HEK293 (cell line): ENCODE measurements around the gene MIS18BP1.

Experiments used
- CTCF ChIA-PET: fragments of 350-600 bp; formaldehyde crosslinking; extraction: SDS; loops from one replicate; lab custom pipeline; 2021; ENCODE audit warnings: antibody characterized with exemption; lab: Yijun Ruan, JAX
- POLR2A ChIA-PET: fragments of 300-600 bp; formaldehyde crosslinking; extraction: SDS; loops from one replicate; lab custom pipeline; 2020; ENCODE audit warnings: antibody characterized with exemption, inconsistent platforms; lab: Yijun Ruan, JAX
- H3K27ac ChIP-seq: fragments of 200-500 bp; sonication (Bioruptor generic); 2 replicates; pipeline ENCODE4 v1.5.1; 2014; ENCODE audit warnings: low read depth, low read length, control low read depth, inconsistent platforms; ENCODE audit errors: extremely low read depth
- H3K36me3 ChIP-seq, 2 experiments: fragments of 200-500 bp in 1 of 2; sonication (Bioruptor generic) in 1 of 2; 1 replicate in 1 of 2; 2 replicates in 1 of 2; pipeline ENCODE4 v1.5.1; 2014 to 2017; ENCODE audit warnings: inconsistent platforms in 2 of 2, low read length in 2 of 2; ENCODE audit not compliant: control insufficient read depth in 2 of 2, insufficient read depth in 1 of 2
- H3K4me1 ChIP-seq: fragments of 200-500 bp; sonication (Bioruptor generic); 2 replicates; pipeline ENCODE4 v1.5.1; 2014; ENCODE audit warnings: mild to moderate bottlenecking, low read length, inconsistent platforms; ENCODE audit not compliant: control insufficient read depth, insufficient read depth
- H3K4me3 ChIP-seq: 2 replicates; pipeline ENCODE4 v1.5.1; 2011; ENCODE audit warnings: low read depth, mild to moderate bottlenecking, control low read depth, low read length, moderate library complexity
- H3K9me3 ChIP-seq: fragments of 200-500 bp; sonication (Bioruptor generic); 2 replicates; pipeline ENCODE4 v1.5.1; 2014; ENCODE audit warnings: low read depth, low read length, inconsistent platforms; ENCODE audit not compliant: control insufficient read depth, insufficient read depth
- FEZF1 ChIP-seq: fragments of 450-650 bp; formaldehyde crosslinking; IDR thresholded peaks from 2 replicates; pipeline ENCODE4 v1.5.1; 2016; ENCODE audit warnings: missing biosample characterization, missing genetic modification characterization
- MZF1 ChIP-seq: fragments of 450-650 bp; formaldehyde crosslinking; IDR thresholded peaks from 2 replicates; pipeline ENCODE4 v1.5.1; 2017; ENCODE audit warnings: missing biosample characterization, missing genetic modification characterization, borderline replicate concordance
- REPIN1 ChIP-seq: fragments of 450-650 bp; formaldehyde crosslinking; IDR thresholded peaks from 2 replicates; pipeline ENCODE4 v1.5.1; 2017; ENCODE audit warnings: missing biosample characterization, missing genetic modification characterization, low read depth
- SETDB1 ChIP-seq: IDR thresholded peaks from one replicate; pipeline ENCODE4 v1.6.1; 2017; ENCODE audit warnings: mild to moderate bottlenecking, low read length, moderate library complexity, mixed read lengths; ENCODE audit not compliant: insufficient read length
- SP7 ChIP-seq: fragments of 450-650 bp; formaldehyde crosslinking; IDR thresholded peaks from 2 replicates; pipeline ENCODE4 v1.5.1; 2016; ENCODE audit warnings: missing biosample characterization, missing genetic modification characterization
- TRIM28 ChIP-seq: IDR thresholded peaks from 2 replicates; pipeline ENCODE4 v1.6.1; 2011; ENCODE audit warnings: low read length, control low read depth, borderline replicate concordance
- YY1 ChIP-seq: fragments of 450-650 bp; formaldehyde crosslinking; IDR thresholded peaks from 2 replicates; pipeline ENCODE4 v1.5.1; 2018; ENCODE audit warnings: missing biosample characterization, missing genetic modification characterization
- ZBTB48 ChIP-seq: fragments of 450-650 bp; formaldehyde crosslinking; IDR thresholded peaks from 2 replicates; pipeline ENCODE4 v1.5.1; 2016; ENCODE audit warnings: missing biosample characterization, missing genetic modification characterization
- ZNF132 ChIP-seq: fragments of 450-650 bp; formaldehyde crosslinking; IDR thresholded peaks from 2 replicates; pipeline ENCODE4 v1.5.1; 2017; ENCODE audit warnings: missing biosample characterization, missing genetic modification characterization, borderline replicate concordance
- ZNF223 ChIP-seq: fragments of 450-650 bp; formaldehyde crosslinking; IDR thresholded peaks from 2 replicates; pipeline ENCODE4 v1.5.1; 2016; ENCODE audit warnings: missing biosample characterization, missing genetic modification characterization
- ZNF266 ChIP-seq: fragments of 450-650 bp; formaldehyde crosslinking; IDR thresholded peaks from 2 replicates; pipeline ENCODE4 v1.5.1; 2016; ENCODE audit warnings: missing biosample characterization, missing genetic modification characterization, low read depth
- ZNF501 ChIP-seq: fragments of 450-650 bp; formaldehyde crosslinking; IDR thresholded peaks from 2 replicates; pipeline ENCODE4 v1.5.1; 2016; ENCODE audit warnings: missing biosample characterization, missing genetic modification characterization
- ZNF513 ChIP-seq: fragments of 450-650 bp; IDR thresholded peaks from 2 replicates; pipeline ENCODE4 v1.5.1; 2018; ENCODE audit warnings: missing biosample characterization, missing genetic modification characterization
- ZNF529 ChIP-seq: fragments of 450-650 bp; formaldehyde crosslinking; IDR thresholded peaks from 2 replicates; pipeline ENCODE4 v1.5.1; 2017; ENCODE audit warnings: missing genetic modification characterization, missing biosample characterization; ENCODE audit not compliant: insufficient replicate concordance
- ZNF549 ChIP-seq: fragments of 450-650 bp; IDR thresholded peaks from 2 replicates; pipeline ENCODE4 v1.5.1; 2018; ENCODE audit warnings: missing biosample characterization, missing genetic modification characterization, mild to moderate bottlenecking, inconsistent platforms, moderate library complexity
- ZNF645 ChIP-seq: fragments of 450-650 bp; formaldehyde crosslinking; IDR thresholded peaks from 2 replicates; pipeline ENCODE4; 2016; ENCODE audit warnings: missing biosample characterization, missing genetic modification characterization
- ZNF677 ChIP-seq: fragments of 450-650 bp; IDR thresholded peaks from 2 replicates; pipeline ENCODE4 v1.5.0; 2018; ENCODE audit warnings: missing biosample characterization, mild to moderate bottlenecking, missing genetic modification characterization, moderate library complexity
- ZNF777 ChIP-seq: fragments of 450-650 bp; formaldehyde crosslinking; IDR thresholded peaks from 2 replicates; pipeline ENCODE4 v1.5.1; 2017; ENCODE audit warnings: missing biosample characterization, missing genetic modification characterization, borderline replicate concordance
- ZNF785 ChIP-seq: fragments of 450-650 bp; formaldehyde crosslinking; IDR thresholded peaks from 2 replicates; pipeline ENCODE4 v1.5.1; 2016; ENCODE audit warnings: missing biosample characterization, missing genetic modification characterization
- ZNF791 ChIP-seq: fragments of 450-650 bp; formaldehyde crosslinking; IDR thresholded peaks from 2 replicates; pipeline ENCODE4 v1.5.1; 2016; ENCODE audit warnings: missing biosample characterization, missing genetic modification characterization
- ZSCAN30 ChIP-seq: fragments of 450-650 bp; IDR thresholded peaks from 2 replicates; pipeline ENCODE4 v1.5.1; 2018; ENCODE audit warnings: missing biosample characterization, mild to moderate bottlenecking, missing genetic modification characterization, moderate library complexity
- TF ChIP-seq, protein P1 (sequence below): fragments of 450-650 bp; formaldehyde crosslinking; IDR thresholded peaks from 2 replicates; pipeline ENCODE4 v1.5.1; 2016; ENCODE audit warnings: missing biosample characterization, missing genetic modification characterization, borderline replicate concordance

Gene MIS18BP1

GRCh38 chr14:45258805-45259204 is 5.8 kb upstream of the MIS18BP1 start:
- POLR2A ChIA-PET = no interaction called here
- TF ChIP-seq ZNF501 (tag by site-specific recombination) (no peak), ZNF513 (tag by site-specific recombination) (no peak), ZNF777 (no peak), ZNF132 (tag by site-specific recombination) (no peak), ZNF223 (no peak), ZNF266 (tag by site-specific recombination) (no peak), ZNF677 (tag by site-specific recombination) (no peak), SP7 (tag by site-specific recombination) (no peak), ZNF645 (tag by site-specific recombination) (no peak), ZNF791 (no peak), YY1 (no peak)
- TF ChIP-seq, protein P1, sequence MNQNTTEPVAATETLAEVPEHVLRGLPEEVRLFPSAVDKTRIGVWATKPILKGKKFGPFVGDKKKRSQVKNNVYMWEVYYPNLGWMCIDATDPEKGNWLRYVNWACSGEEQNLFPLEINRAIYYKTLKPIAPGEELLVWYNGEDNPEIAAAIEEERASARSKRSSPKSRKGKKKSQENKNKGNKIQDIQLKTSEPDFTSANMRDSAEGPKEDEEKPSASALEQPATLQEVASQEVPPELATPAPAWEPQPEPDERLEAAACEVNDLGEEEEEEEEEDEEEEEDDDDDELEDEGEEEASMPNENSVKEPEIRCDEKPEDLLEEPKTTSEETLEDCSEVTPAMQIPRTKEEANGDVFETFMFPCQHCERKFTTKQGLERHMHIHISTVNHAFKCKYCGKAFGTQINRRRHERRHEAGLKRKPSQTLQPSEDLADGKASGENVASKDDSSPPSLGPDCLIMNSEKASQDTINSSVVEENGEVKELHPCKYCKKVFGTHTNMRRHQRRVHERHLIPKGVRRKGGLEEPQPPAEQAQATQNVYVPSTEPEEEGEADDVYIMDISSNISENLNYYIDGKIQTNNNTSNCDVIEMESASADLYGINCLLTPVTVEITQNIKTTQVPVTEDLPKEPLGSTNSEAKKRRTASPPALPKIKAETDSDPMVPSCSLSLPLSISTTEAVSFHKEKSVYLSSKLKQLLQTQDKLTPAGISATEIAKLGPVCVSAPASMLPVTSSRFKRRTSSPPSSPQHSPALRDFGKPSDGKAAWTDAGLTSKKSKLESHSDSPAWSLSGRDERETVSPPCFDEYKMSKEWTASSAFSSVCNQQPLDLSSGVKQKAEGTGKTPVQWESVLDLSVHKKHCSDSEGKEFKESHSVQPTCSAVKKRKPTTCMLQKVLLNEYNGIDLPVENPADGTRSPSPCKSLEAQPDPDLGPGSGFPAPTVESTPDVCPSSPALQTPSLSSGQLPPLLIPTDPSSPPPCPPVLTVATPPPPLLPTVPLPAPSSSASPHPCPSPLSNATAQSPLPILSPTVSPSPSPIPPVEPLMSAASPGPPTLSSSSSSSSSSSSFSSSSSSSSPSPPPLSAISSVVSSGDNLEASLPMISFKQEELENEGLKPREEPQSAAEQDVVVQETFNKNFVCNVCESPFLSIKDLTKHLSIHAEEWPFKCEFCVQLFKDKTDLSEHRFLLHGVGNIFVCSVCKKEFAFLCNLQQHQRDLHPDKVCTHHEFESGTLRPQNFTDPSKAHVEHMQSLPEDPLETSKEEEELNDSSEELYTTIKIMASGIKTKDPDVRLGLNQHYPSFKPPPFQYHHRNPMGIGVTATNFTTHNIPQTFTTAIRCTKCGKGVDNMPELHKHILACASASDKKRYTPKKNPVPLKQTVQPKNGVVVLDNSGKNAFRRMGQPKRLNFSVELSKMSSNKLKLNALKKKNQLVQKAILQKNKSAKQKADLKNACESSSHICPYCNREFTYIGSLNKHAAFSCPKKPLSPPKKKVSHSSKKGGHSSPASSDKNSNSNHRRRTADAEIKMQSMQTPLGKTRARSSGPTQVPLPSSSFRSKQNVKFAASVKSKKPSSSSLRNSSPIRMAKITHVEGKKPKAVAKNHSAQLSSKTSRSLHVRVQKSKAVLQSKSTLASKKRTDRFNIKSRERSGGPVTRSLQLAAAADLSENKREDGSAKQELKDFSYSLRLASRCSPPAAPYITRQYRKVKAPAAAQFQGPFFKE (tag by site-specific recombination) = no peak
- Histone ChIP-seq H3K9me3 (no peaks in the 10 kb centered on the region), H3K4me1 (0 out of 2 replicates have a peak, but pooled peaks cover 2% of the 10 kb centered on the region), H3K36me3 (no peaks in the 10 kb centered on the region), H3K27ac (no peak overlapping the region), H3K4me3 (no peak overlapping the region)
- CTCF ChIA-PET = interaction anchor here (1.2 to 4.6 kb wide), 2 partner anchors 10 to 341 kb away, joined by 3 to 29 read pairs; no protein-coding TSS in a partner anchor

GRCh38 chr14:45258073-45258472 is 5.1 kb upstream of the MIS18BP1 start:
- 0 out of 2 replicates have a peak, but pooled peaks cover 2% of the 10 kb centered on the region for H3K4me1 ChIP-seq
- H3K36me3 ChIP-seq = no peaks in the 10 kb centered on the region
- POLR2A ChIA-PET = no interaction called here
- TF ChIP-seq TRIM28 (peak; percentile 95), ZSCAN30 (tag by site-specific recombination) (no peak), ZNF549 (tag by site-specific recombination) (0 out of 2 replicates have a peak, but pooled peaks have one; percentile 17), ZNF785 (tag by site-specific recombination) (no peak), REPIN1 (no peak), MZF1 (no peak), ZBTB48 (tag by site-specific recombination) (no peak), SETDB1 (peak; percentile 99), FEZF1 (tag by site-specific recombination) (no peak), ZNF529 (peak; percentile 25)
- H3K9me3 ChIP-seq = no peaks in the 10 kb centered on the region
- H3K27ac ChIP-seq = no peak overlapping the region
- H3K4me3 ChIP-seq = no peak overlapping the region
- CTCF ChIA-PET = interaction anchor here (4.6 kb wide), 1 partner anchor 11 kb away, joined by 29 read pairs; no protein-coding TSS in a partner anchor
